SK-MEL-5 (cell line): ENCODE measurements around the gene ALDH3B1. TPM values are rescaled to one million over a fixed set of nuclear protein-coding genes. Genes with fewer than 3 reads are reported as not detected.

ENCODE experiments used
- DNase-seq: peaks from one replicate; pipeline ENCODE4 v3.0.0-alpha.2; 2016; ENCODE audit warnings: low read depth, low spot score
- in situ Hi-C: cut with HindIII; loops from 2 replicates; pipeline ENCODE4 v1.10.0; 2016; ENCODE audit warnings: low sequenced_read_pairs, high pct_unique_total_duplicates, low pct_unique_long_range_greater_than_20kb
- total RNA-seq: library from RNA; depleted of rRNA; stranded (reverse); fragments of >200 nt; shearing (Covaris generic); gene quantifications from 2 replicates; pipeline ENCODE4 v1.2.3, GENCODE V29; 2014

ALDH3B1 gene
- total RNA-seq, 1 experiment from 2014 or later = 2.4 TPM

- DNase-seq = no peak
- in situ Hi-C loops = no loop called here
Observed at GRCh38 chr11:68049509-68050370, 39.6 kb downstream of the ALDH3B1 start.

- in situ Hi-C loops = no loop called here
- no peak for DNase-seq
Observed at GRCh38 chr11:68050371-68050841, 40.3 kb downstream of the ALDH3B1 start.

- DNase-seq = no peak
- in situ Hi-C loops = no loop called here
Observed at GRCh38 chr11:68051191-68052136, 41.3 kb downstream of the ALDH3B1 start.

GRCh38 chr11:68052137-68052873 lies 42.2 kb downstream of the ALDH3B1 start:
- in situ Hi-C loops = no loop called here
- no peak for DNase-seq

GRCh38 chr11:68053117-68053516 lies 43.0 kb downstream of the ALDH3B1 start:
- DNase-seq = no peak
- in situ Hi-C loops = no loop called here

GRCh38 chr11:68053981-68054812 lies 44.1 kb downstream of the ALDH3B1 start:
- no peak for DNase-seq
- in situ Hi-C loops = no loop called here

- in situ Hi-C loops = no loop called here
- no peak for DNase-seq
Observed at GRCh38 chr11:68056317-68057285, 46.5 kb downstream of the ALDH3B1 start.

- in situ Hi-C loops = no loop called here
- DNase-seq = no peak
Observed at GRCh38 chr11:68057807-68058206, 47.7 kb downstream of the ALDH3B1 start.

- no peak for DNase-seq
- in situ Hi-C loops = no loop called here
Observed at GRCh38 chr11:68061508-68061907, 51.4 kb downstream of the ALDH3B1 start.

- no peak for DNase-seq
Observed at GRCh38 chr11:68064926-68065325, 54.8 kb downstream of the ALDH3B1 start.

GRCh38 chr11:68065841-68066240 lies 55.7 kb downstream of the ALDH3B1 start:
- in situ Hi-C loops = no loop called here
- no peak for DNase-seq

More at GRCh38 chr11:68064926-68065325, 54.8 kb downstream of the ALDH3B1 start:
- in situ Hi-C loops = no loop called here

- in situ Hi-C loops = no loop called here
- no peak for DNase-seq
Observed at GRCh38 chr11:68066742-68067141, 56.6 kb downstream of the ALDH3B1 start.

- no peak for DNase-seq
- in situ Hi-C loops = no loop called here
Observed at GRCh38 chr11:68067991-68068390, 57.9 kb downstream of the ALDH3B1 start.

- no peak for DNase-seq
- in situ Hi-C loops = no loop called here
Observed at GRCh38 chr11:68071281-68072048, 61.3 kb downstream of the ALDH3B1 start.
